Stomach (tissue), 9 donors: Measurements from ENCODE around the gene TMEM30A. TPM values are rescaled to one million over a fixed set of nuclear protein-coding genes. Genes with fewer than 3 reads are reported as not detected.

Experiments
- DNase-seq, 2 donors: peaks; one replicate each; pipeline versions ENCODE4 v3.0.0 to v3.0.0-alpha.2; 2013 to 2019
- H3K27ac ChIP-seq, 5 donors: fragments of 200-600 bp in 4 of 5; sonication (generic) in 4 of 5; one replicate each; pipeline ENCODE4 v1.5.1; 2013 to 2019; ENCODE audit warnings: mild to moderate bottlenecking in 1 of 5, moderate library complexity in 1 of 5
- H3K27me3 ChIP-seq, 3 donors: fragments of 200-600 bp; sonication (generic); one replicate each; pipeline ENCODE4 v1.5.1; 2017 to 2019; ENCODE audit warnings: mixed run types in 1 of 3
- H3K36me3 ChIP-seq, 4 donors: fragments of 200-600 bp; sonication (generic); 1 replicate in 3 of 4; 2 replicates in 1 of 4; pipeline ENCODE4 v1.5.1; 2016 to 2019
- H3K4me1 ChIP-seq, 4 donors: fragments of 200-600 bp; sonication (generic); one replicate each; pipeline ENCODE4 v1.5.1; 2016 to 2019
- H3K4me3 ChIP-seq, 4 donors: fragments of 200-600 bp; sonication (generic) in 3 of 4; one replicate each; pipeline ENCODE4 v1.5.1; 2016 to 2019; ENCODE audit warnings: mild to moderate bottlenecking in 1 of 4
- H3K9me3 ChIP-seq, 4 donors: fragments of 200-600 bp; sonication (generic); one replicate each; pipeline ENCODE4 v1.5.1; 2016 to 2019
- CTCF ChIP-seq, 7 experiments: fragments of 450-650 bp in 4 of 7; fragments of 200-600 bp in 3 of 7; sonication (generic) in 3 of 7; IDR thresholded peaks; one replicate each; pipeline ENCODE4 v1.5.1; 2016 to 2019; ENCODE audit warnings: antibody characterized with exemption in 7 of 7, control low read depth in 2 of 7, mild to moderate bottlenecking in 1 of 7
- EP300 ChIP-seq: sonication (generic); formaldehyde crosslinking; IDR thresholded peaks from one replicate; pipeline ENCODE4 v1.6.1; 2017; ENCODE audit warnings: antibody characterized with exemption
- POLR2A ChIP-seq, 4 donors: fragments of 450-650 bp; IDR thresholded peaks; one replicate each; pipeline ENCODE4 v1.6.1; 2016; ENCODE audit warnings: antibody characterized with exemption in 4 of 4, control low read depth in 2 of 4, mild to moderate bottlenecking in 1 of 4, moderate library complexity in 1 of 4
- POLR2AphosphoS5 ChIP-seq, 3 donors: sonication (generic); formaldehyde crosslinking; IDR thresholded peaks; one replicate each; pipeline ENCODE4 v1.6.1; 2016; ENCODE audit warnings: antibody characterized with exemption in 3 of 3
- WGBS, 5 donors: extraction: QIAGEN DNeasy Blood & Tissue Kit in 3 of 5; methylation state at CpG; one replicate each; pipeline versions ENCODE4 v1.1.5 to v1.1.7; 2013 to 2018; 5-methylcytosine and 5-hydroxymethylcytosine counted together
- intact Hi-C: fragments of 100-400 bp; cut with DNase I; formaldehyde crosslinking; loops from one replicate; pipeline ENCODE4 v1.15.1; 2023; ENCODE audit warnings: low total_unique reads
- polyA plus RNA-seq, 3 donors: library from polyadenylated mRNA; stranded (reverse); fragments of 200-250 nt; gene quantifications; one replicate each; pipeline ENCODE4 v1.2.3, GENCODE V29; 2013
- total RNA-seq, 5 donors: library from RNA; depleted of rRNA; stranded (reverse); fragments of >200 nt; gene quantifications; one replicate each; pipeline versions ENCODE4 v1.1.0 to v1.2.3, GENCODE V29; 2014 to 2016
- donor health status: healthy with polysubstance abuse.
- donor health status: Bipolar disorder and iron deficiency.
- donor health status: healthy.

The TMEM30A gene
- total and polyA plus RNA-seq, 8 donors, result 5.2 to 175 (median 41.2) TPM

- Histone ChIP-seq H3K9me3 (no peaks in the 10 kb centered on the region), H3K36me3 (peaks cover 5 to 33% (median 26%) of the 10 kb centered on the region in 4 donors), H3K4me1 (peaks cover 5 to 59% (median 32%) of the 10 kb centered on the region in 4 donors), H3K4me3 (no peak overlapping the region), H3K27ac (peak overlapping the region in 3 of 5 donors; percentile 21 to 39 (median 28)), H3K27me3 (no peaks in the 10 kb centered on the region)
- TF ChIP-seq CTCF (IDR thresholded peaks at IDR 0.05) (no peak), EP300 (no peak), POLR2A (IDR thresholded peaks at IDR 0.05) (no peak), POLR2AphosphoS5 (IDR thresholded peaks at IDR 0.05) (no peak)
- DNase-seq, result no peak
- WGBS, 5 donors, result 62 to 69% (median 68%) methylated on average over 5 of the region's 5 CpGs
- intact Hi-C loops, result loop anchor here (10.0 kb wide), 1 partner anchor 256 kb away; no protein-coding TSS in a partner anchor
Measured at GRCh38 chr6:75268121-75268987, 16.2 kb downstream of the TMEM30A start.

- Histone ChIP-seq H3K27me3 (no peaks in the 10 kb centered on the region), H3K27ac (peak overlapping the region in 2 of 5 donors; percentile 21 to 39), H3K4me1 (peaks cover 0 to 57% (median 32%) of the 10 kb centered on the region in 4 donors), H3K36me3 (peaks cover 5 to 37% (median 31%) of the 10 kb centered on the region in 4 donors), H3K4me3 (no peak overlapping the region), H3K9me3 (no peaks in the 10 kb centered on the region)
- WGBS, 5 donors, result 30 to 45% (median 38%) methylated on average over 4 of the region's 4 CpGs
- no peak for DNase-seq
- TF ChIP-seq POLR2A (IDR thresholded peaks at IDR 0.05) (no peak), EP300 (no peak)
- intact Hi-C loops, result loop anchor here (10.0 kb wide), 1 partner anchor 257 kb away; no protein-coding TSS in a partner anchor
Measured at GRCh38 chr6:75267461-75267860, 17.1 kb downstream of the TMEM30A start.

GRCh38 chr6:75266716-75267291, 17.8 kb downstream of the TMEM30A start:
- WGBS, 5 donors, result 48 to 55% (median 51%) methylated on average over 2 of the region's 2 CpGs
- no peak overlapping the region for H3K27ac ChIP-seq
- H3K4me3 ChIP-seq, result no peak overlapping the region
- peaks cover 5 to 38% (median 32%) of the 10 kb centered on the region in 4 donors for H3K36me3 ChIP-seq
- intact Hi-C loops, result loop anchor here (10.0 kb wide), 1 partner anchor 258 kb away; no protein-coding TSS in a partner anchor
- DNase-seq, result peak in 1 of 2 donors; percentile 68
- TF ChIP-seq EP300, result no peak
- TF ChIP-seq CTCF (IDR thresholded peaks at IDR 0.05), result peak in 5 of 7 experiments; percentile 54 to 81 (median 74)
- H3K4me1 ChIP-seq, result peaks cover 0 to 51% (median 30%) of the 10 kb centered on the region in 4 donors
- no peaks in the 10 kb centered on the region for H3K9me3 ChIP-seq
- H3K27me3 ChIP-seq, result no peaks in the 10 kb centered on the region

GRCh38 chr6:75263401-75263750, 21.2 kb downstream of the TMEM30A start:
- no peak for TF ChIP-seq POLR2A (IDR thresholded peaks at IDR 0.05)
- no peak for TF ChIP-seq POLR2AphosphoS5 (IDR thresholded peaks at IDR 0.05)
- no peak for TF ChIP-seq CTCF (IDR thresholded peaks at IDR 0.05)
- no peak for TF ChIP-seq EP300

More at GRCh38 chr6:75263401-75263750, 21.2 kb downstream of the TMEM30A start:
- Histone ChIP-seq H3K4me1 (peaks cover 0 to 39% (median 18%) of the 10 kb centered on the region in 4 donors), H3K27me3 (no peaks in the 10 kb centered on the region), H3K9me3 (no peaks in the 10 kb centered on the region), H3K36me3 (peaks cover 10 to 72% (median 66%) of the 10 kb centered on the region in 4 donors), H3K4me3 (no peak overlapping the region), H3K27ac (no peak overlapping the region)
- intact Hi-C loops, result loop anchor here (10.0 kb wide), 1 partner anchor 261 kb away; no protein-coding TSS in a partner anchor
- DNase-seq, result no peak
